ENCODE results near the gene HESX1.

GRCh38 chr3:57194641-57195040 is 5.1 kb downstream of the HESX1 start:
- TF ChIP-seq CTCF (IDR thresholded peaks at IDR 0.05), result no peak
- no peak for TF ChIP-seq EP300 (IDR thresholded peaks at IDR 0.05)

All from sigmoid colon (tissue), 4 donors.